H1 (cell line): ENCODE measurements around the gene PPFIA2.
"Not testable (repeated sequence)": the region's sequence is repeated elsewhere in the genome, so short reads cannot be mapped to it uniquely, and the experiment has no call there.

Experiments
- ATF3 ChIP-seq: IDR thresholded peaks from 2 replicates; pipeline ENCODE4 v1.6.1; 2011; ENCODE audit warnings: low read depth, mild to moderate bottlenecking, low read length; ENCODE audit not compliant: insufficient read depth
- CTCF ChIP-seq, 3 experiments: IDR thresholded peaks; 1 replicate in 2 of 3; 2 replicates in 1 of 3; pipeline versions ENCODE4 v1.5.1 to v1.6.1; 2011; ENCODE audit warnings: low read length in 3 of 3, mild to moderate bottlenecking in 3 of 3, inconsistent platforms in 2 of 3, low read depth in 1 of 3, moderate library complexity in 1 of 3; ENCODE audit not compliant: insufficient read depth in 1 of 3; ENCODE audit errors: control extremely low read depth in 1 of 3
- EZH2 ChIP-seq: fragments of 200-600 bp; sonication (generic); IDR thresholded peaks from 2 replicates; pipeline ENCODE4 v1.7.1; 2012; ENCODE audit warnings: low read depth, mild to moderate bottlenecking, moderate library complexity, low read length, inconsistent platforms; ENCODE audit not compliant: severe bottlenecking
- FOSL1 ChIP-seq: IDR thresholded peaks from 2 replicates; pipeline ENCODE4 v1.6.1; 2011; ENCODE audit warnings: mild to moderate bottlenecking, low read depth, low read length, moderate library complexity; ENCODE audit not compliant: insufficient read depth
- RBBP5 ChIP-seq: IDR thresholded peaks from 2 replicates; pipeline ENCODE4 v1.7.1; 2012; ENCODE audit warnings: low read depth, mild to moderate bottlenecking, inconsistent platforms, low read length, moderate library complexity, borderline replicate concordance
- ZNF274 ChIP-seq: IDR thresholded peaks from 2 replicates; pipeline ENCODE4 v1.7.0; 2012; ENCODE audit warnings: low read length, borderline replicate concordance; ENCODE audit errors: extremely low read depth

GRCh38 chr12:81590703-81591102, 168.4 kb downstream of the PPFIA2 start:
- not testable (repeated sequence) for TF ChIP-seq CTCF (IDR thresholded peaks at IDR 0.05; ENCODE audit: control extremely low read depth in 1 of 3, insufficient read depth in 1 of 3, low read depth in 1 of 3, low read length in 3 of 3); RBBP5; ATF3; FOSL1; EZH2; ZNF274
